SU-DHL-6 (cell line): ENCODE measurements around the gene LELP1.

Source experiments
- CTCF ChIP-seq: fragments of 200-600 bp; sonication (generic); IDR thresholded peaks from one replicate; pipeline ENCODE4 v1.5.1; 2017; ENCODE audit warnings: antibody characterized with exemption, mild to moderate bottlenecking, low read length, moderate library complexity; ENCODE audit not compliant: insufficient read depth, poor library complexity, severe bottlenecking
- EZH2phosphoT487 ChIP-seq: fragments of 200-600 bp; sonication (generic), shearing (Covaris generic); conservative IDR thresholded peaks from 2 replicates; pipeline ENCODE4 v1.6.1; 2018; ENCODE audit warnings: mild to moderate bottlenecking, antibody characterized with exemption, low read length, moderate library complexity, mixed read lengths

- TF ChIP-seq CTCF (no peak), EZH2phosphoT487 (no peak)
Measured at GRCh38 chr1:153227810-153228209, 24.6 kb downstream of the LELP1 start.
